COR-L47 (cell line): Measurements from ENCODE around the gene SEC23B.
"Not testable (repeated sequence)": the region's sequence is repeated elsewhere in the genome, so short reads cannot be mapped to it uniquely, and the experiment has no call there.

Source experiments
- DNase-seq: peaks from one replicate; lab custom pipeline; 2025; lab: John Stamatoyannopoulos, UW

Gene SEC23B

GRCh38 chr20:18526761-18527160 is 19.0 kb downstream of the SEC23B start:
- not testable (repeated sequence) for DNase-seq

DNA sequence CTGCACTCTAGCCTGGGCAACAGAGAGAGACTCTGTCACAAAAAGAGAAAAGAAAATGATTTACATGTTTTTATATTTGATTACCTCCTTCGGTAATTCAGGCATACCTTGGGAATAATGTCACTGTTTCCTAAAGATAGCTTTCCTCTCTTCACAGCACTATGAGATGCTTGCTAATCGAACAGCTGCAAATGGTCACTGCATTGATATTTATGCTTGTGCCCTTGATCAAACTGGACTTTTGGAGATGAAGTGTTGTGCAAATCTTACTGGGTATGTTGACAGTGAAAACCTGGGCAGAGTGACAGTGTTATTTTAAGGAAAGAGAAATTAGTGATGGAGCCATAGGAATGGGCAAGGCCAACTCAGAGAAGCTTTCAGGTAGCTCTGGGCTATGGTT is 19.6 kb downstream of the SEC23B start:
- DNase-seq: no peak

- DNase-seq: no peak
Measured at GRCh38 chr20:18527836-18528235, 20.1 kb downstream of the SEC23B start.

- no peak for DNase-seq
Measured at GRCh38 chr20:18529041-18529440, 21.3 kb downstream of the SEC23B start.

DNA sequence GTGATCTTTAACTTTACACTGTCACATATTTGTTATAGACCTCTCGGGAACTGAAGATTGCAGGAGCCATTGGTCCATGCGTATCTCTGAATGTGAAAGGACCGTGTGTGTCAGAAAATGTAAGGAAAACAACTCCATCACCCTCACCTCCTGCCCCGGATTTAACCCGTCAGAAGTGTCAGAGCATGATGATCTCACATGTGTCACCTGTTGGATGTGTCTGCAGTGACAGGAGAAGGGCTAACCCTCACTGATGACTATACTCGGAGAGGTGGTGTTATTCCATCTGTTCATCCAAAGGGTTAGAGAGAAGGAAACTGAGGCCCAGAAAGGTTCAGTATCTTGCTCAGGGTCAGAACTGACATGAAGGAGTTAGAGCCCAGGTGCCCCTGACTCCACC is 24.9 kb downstream of the SEC23B start:
- DNase-seq: no peak

DNA sequence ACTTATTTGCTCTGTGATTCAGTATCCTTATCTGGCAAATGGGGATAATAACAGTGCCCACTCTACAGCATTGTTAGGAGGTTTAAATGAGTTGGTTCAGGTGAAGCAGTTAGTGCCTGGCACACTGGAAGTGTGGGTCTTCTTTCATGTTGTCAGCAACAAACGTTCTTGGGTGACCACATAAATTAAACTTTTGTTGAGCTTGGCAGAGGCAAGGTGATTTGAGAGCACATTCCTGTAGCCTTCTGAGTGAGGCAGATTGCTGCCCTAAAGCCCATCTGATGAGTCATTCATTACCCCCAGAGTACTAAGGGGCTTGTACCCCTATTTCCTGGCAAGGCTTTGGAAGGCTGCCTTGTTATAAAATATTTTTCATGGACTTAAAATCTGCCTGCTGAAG is 25.8 kb downstream of the SEC23B start:
- no peak for DNase-seq

GRCh38 chr20:18533978-18534644 is 26.4 kb downstream of the SEC23B start:
- DNase-seq: no peak

DNA sequence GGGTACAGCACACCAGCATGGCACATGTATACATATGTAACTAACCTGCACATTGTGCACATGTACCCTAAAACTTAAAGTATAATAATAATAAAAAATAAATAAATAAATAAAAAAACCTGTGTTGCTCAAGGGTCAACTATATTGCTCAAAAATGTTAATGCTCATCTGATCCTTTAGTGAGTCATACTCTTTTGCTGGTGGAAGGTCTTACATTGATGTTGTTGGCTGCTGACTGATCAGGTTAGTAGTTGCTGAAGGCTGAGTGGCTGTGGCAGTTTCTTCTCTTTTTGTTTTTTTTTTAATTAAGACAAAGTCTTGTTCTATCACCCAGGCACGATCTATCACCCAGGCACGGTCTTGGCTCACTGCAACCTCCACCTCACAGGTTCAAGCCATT is 29.9 kb downstream of the SEC23B start:
- no peak for DNase-seq

DNA sequence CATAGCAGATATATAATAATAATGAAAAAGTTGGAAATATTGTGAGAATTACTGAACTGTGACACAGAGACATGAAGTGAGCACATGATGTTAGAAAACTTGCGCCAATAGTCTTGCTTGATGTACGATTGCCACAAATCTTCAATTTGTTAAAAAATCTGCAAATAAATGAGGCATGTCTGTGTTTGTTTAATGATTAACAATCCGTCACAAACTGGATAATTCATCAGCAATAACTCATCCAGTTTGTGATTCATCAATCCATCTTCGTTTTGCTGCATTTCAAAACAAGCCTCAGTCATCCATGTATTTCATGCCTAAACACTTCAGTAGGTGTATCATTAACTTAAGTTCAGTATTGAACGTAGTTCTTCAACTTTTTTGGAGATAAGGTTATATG is 34.0 kb downstream of the SEC23B start:
- no peak for DNase-seq

DNA sequence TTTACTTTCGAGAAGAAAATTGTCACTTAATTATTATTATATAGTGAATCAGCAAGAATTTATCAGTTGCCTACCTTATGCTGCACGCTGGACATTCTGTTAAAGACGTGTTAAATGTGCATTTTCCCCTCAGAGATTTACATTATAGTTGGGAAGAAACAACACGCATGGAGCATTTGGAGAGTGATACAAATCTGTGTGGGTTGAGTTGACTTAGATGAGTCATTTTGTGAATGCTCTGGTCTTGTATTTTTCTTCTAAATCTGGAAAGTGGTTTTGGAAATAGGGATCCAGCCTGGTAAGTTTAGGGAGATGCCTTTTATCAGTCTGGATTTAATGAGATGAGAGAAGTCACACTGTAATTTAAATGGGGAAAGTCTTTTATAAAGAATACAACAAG is 35.5 kb downstream of the SEC23B start:
- DNase-seq: no peak

DNA sequence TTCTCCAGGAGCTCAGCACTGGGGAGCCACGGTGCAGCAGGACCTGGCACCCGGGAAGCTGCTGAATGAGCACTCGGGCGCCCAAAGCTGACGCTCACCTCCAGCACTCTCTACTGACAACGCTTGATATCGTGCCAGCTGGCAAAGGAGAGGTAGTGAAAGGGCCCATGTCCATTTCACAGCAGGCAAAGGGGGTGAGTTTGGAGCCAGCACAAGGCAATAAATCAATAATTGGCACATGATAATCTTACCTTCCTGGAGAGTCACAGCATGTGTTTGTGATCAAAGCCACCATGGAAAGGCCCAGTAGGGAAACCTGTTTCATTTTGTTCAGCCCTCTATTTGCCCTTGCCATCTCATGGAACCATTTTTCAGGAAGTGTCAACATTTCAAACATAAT is 36.2 kb downstream of the SEC23B start:
- peak; percentile 98 for DNase-seq

GRCh38 chr20:18545566-18545965 is 37.8 kb downstream of the SEC23B start:
- no peak for DNase-seq

DNA sequence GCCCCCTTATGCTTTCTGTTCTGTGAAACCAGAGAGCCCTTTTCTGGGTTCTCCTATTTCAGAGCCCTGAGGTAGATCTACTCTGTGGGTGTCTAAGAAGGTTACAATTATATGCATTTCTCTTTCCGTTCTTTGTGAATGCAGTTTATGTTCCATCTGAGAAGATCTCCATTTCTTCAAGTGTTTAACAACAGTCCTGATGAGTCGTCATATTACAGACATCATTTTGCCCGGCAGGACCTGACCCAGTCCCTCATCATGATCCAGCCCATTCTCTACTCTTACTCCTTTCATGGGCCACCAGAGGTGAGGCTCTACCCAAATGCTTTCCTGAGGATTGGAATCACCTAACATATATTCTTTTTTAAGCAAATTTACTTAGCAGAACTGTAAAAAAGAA is 40.7 kb downstream of the SEC23B start:
- DNase-seq: no peak

GRCh38 chr20:18553746-18554145 is 46.0 kb downstream of the SEC23B start:
- no peak for DNase-seq

- peak; percentile 95 for DNase-seq
Measured at GRCh38 chr20:18566892-18567738, 59.4 kb downstream of the SEC23B start, which contains the start of gene SMIM26. TSS of gene SMIM26 (plus strand) at chr20:18567432. CDS start at chr20:18567479, 47 bp downstream.

DNA sequence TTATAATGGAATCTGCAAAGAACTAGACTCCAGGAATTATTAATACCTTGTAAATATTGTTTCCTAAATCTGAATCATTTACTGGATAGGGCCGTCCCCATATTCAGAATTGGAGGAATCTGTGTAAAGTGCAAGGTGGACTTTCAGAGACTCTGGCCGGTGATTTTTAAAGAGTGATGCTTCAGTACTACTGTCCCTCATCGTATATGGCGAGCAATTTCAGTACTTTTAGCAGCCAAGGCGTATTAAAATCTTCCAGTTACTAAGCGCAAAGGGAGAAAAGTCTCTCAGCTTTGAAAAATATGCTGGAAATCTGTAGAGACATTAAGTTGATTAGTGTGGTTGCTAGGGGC is 60.0 kb downstream of the SEC23B start:
- DNase-seq: no peak

GRCh38 chr20:18571009-18571408 is 63.3 kb downstream of the SEC23B start:
- DNase-seq: no peak

GRCh38 chr20:18571578-18571977 is 63.8 kb downstream of the SEC23B start:
- no peak for DNase-seq

- no peak for DNase-seq
Measured at GRCh38 chr20:18577942-18578341, 70.2 kb downstream of the SEC23B start.

DNA sequence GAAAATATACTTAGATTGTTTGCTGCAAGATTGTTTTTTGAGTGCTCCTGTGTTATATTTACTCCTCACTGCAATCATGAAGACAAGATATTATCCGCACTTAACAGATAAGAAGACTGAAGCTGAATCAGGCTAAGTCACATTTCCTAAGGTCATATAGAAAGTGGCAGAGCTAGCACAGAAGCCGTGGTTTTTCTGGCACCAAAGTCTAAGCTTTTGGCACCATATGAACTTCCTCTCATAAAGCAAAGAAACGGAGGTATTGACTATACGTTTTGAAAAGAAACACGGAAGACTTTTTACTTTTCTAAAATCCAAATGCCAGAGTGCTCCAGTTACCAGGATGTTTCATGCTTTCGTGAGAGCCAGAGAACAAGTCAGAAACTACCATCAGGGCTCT is 70.8 kb downstream of the SEC23B start:
- DNase-seq: no peak

GRCh38 chr20:18580012-18580411 is 72.3 kb downstream of the SEC23B start:
- DNase-seq: no peak

DNA sequence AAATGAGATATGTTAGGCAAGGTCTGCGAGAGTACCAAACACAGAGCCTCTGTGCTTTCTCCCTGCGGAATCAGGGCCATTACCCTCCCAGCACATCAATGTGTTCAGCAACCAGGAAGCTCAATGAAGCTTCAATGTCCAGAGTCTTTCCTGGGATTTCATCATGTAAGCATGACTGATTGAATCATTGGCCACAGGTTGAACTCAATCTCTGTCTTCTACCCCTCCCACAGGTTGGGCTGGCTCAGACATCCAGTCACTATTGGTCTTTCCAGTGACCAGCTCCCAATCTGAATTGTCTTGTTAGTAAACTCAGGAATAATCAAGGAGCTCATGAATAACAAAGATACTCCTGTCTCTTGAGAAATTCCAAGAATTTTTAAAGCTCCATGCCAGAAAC is 77.4 kb downstream of the SEC23B start:
- DNase-seq: no peak
